Mesenchymal stem cell (in vitro differentiated cells and primary cell): ENCODE results near the gene CRYGN.

Source experiments
- DNase-seq: peaks from one replicate; pipeline ENCODE4 v3.0.0-alpha.2; 2013
- H2AFZ ChIP-seq: one replicate; pipeline ENCODE4 v1.6.1; 2013; ENCODE audit warnings: low read depth, mild to moderate bottlenecking, control low read depth, inconsistent platforms, low read length, moderate library complexity
- H2AK5ac ChIP-seq: 2 replicates; pipeline ENCODE4 v1.6.1; 2013; ENCODE audit warnings: low read length, moderate library complexity, mild to moderate bottlenecking, inconsistent platforms; ENCODE audit not compliant: severe bottlenecking
- H2BK120ac ChIP-seq: one replicate; pipeline ENCODE4 v1.6.1; 2013; ENCODE audit warnings: low read depth, mild to moderate bottlenecking, inconsistent platforms, low read length, moderate library complexity
- H2BK12ac ChIP-seq, 2 experiments: one replicate each; pipeline ENCODE4 v1.6.1; 2013; ENCODE audit warnings: inconsistent platforms in 2 of 2, low read length in 2 of 2, mild to moderate bottlenecking in 2 of 2, moderate library complexity in 2 of 2, control low read depth in 1 of 2
- H2BK15ac ChIP-seq: one replicate; pipeline ENCODE4 v1.6.1; 2013; ENCODE audit warnings: mild to moderate bottlenecking, low read depth, inconsistent platforms; ENCODE audit not compliant: poor library complexity, severe bottlenecking
- H2BK5ac ChIP-seq: 2 replicates; pipeline ENCODE4 v1.6.1; 2013; ENCODE audit warnings: low read depth, mild to moderate bottlenecking, low read length, control low read depth, inconsistent platforms; ENCODE audit not compliant: poor library complexity, severe bottlenecking
- H3K14ac ChIP-seq, 2 experiments: one replicate each; pipeline ENCODE4 v1.6.1; 2013; ENCODE audit warnings: inconsistent platforms in 2 of 2, low read length in 2 of 2, control low read depth in 1 of 2, mild to moderate bottlenecking in 1 of 2, moderate library complexity in 1 of 2
- H3K18ac ChIP-seq, 2 experiments: one replicate each; pipeline ENCODE4 v1.6.1; 2013; ENCODE audit warnings: inconsistent platforms in 2 of 2, low read length in 2 of 2, control low read depth in 1 of 2, low read depth in 1 of 2, mild to moderate bottlenecking in 1 of 2
- H3K23ac ChIP-seq, 2 experiments: one replicate each; pipeline ENCODE4 v1.6.1; 2013; ENCODE audit warnings: inconsistent platforms in 2 of 2, low read length in 2 of 2, mild to moderate bottlenecking in 2 of 2, moderate library complexity in 2 of 2, control low read depth in 1 of 2
- H3K27ac ChIP-seq: 2 replicates; pipeline ENCODE4 v1.5.1; 2013; ENCODE audit warnings: mild to moderate bottlenecking, moderate library complexity, low read length, control low read depth, inconsistent platforms; ENCODE audit not compliant: poor library complexity, severe bottlenecking
- H3K27me3 ChIP-seq, 2 experiments: 2 replicates each; pipeline versions ENCODE4 v1.6.1 to v1.7.0; 2013; ENCODE audit warnings: low read length in 2 of 2, mild to moderate bottlenecking in 2 of 2, moderate library complexity in 2 of 2, control low read depth in 1 of 2, inconsistent platforms in 1 of 2; ENCODE audit not compliant: control insufficient read depth in 1 of 2, insufficient read depth in 1 of 2
- H3K36me3 ChIP-seq, 2 experiments: 2 replicates each; pipeline versions ENCODE4 v1.6.1 to v1.7.0; 2013; ENCODE audit warnings: low read length in 2 of 2, control low read depth in 1 of 2, inconsistent platforms in 1 of 2, low read depth in 1 of 2, mild to moderate bottlenecking in 1 of 2; ENCODE audit not compliant: insufficient read depth in 2 of 2, control insufficient read depth in 1 of 2
- H3K4ac ChIP-seq, 2 experiments: one replicate each; pipeline ENCODE4 v1.6.1; 2013; ENCODE audit warnings: inconsistent platforms in 2 of 2, low read length in 2 of 2, mild to moderate bottlenecking in 2 of 2, moderate library complexity in 2 of 2, control low read depth in 1 of 2, low read depth in 1 of 2
- H3K4me1 ChIP-seq: 2 replicates; pipeline ENCODE4 v1.6.1; 2013; ENCODE audit warnings: low read depth, low read length, control low read depth; ENCODE audit not compliant: control insufficient read depth, insufficient read depth
- H3K4me2 ChIP-seq: 2 replicates; pipeline ENCODE4 v1.6.1; 2013; ENCODE audit warnings: low read length, mild to moderate bottlenecking, inconsistent platforms; ENCODE audit not compliant: poor library complexity, severe bottlenecking
- H3K4me3 ChIP-seq, 2 experiments: 2 replicates each; pipeline versions ENCODE4 v1.5.1 to v1.7.0; 2013; ENCODE audit warnings: low read length in 2 of 2, mild to moderate bottlenecking in 2 of 2, control low read depth in 1 of 2, low read depth in 1 of 2; ENCODE audit not compliant: insufficient read depth in 1 of 2
- H3K79me1 ChIP-seq: replicated peaks from 2 replicates; pipeline ENCODE4 v1.6.1; 2013; ENCODE audit warnings: mild to moderate bottlenecking, control low read depth, low read length, inconsistent platforms; ENCODE audit not compliant: poor library complexity, severe bottlenecking
- H3K9ac ChIP-seq: 2 replicates; pipeline ENCODE4 v1.7.0; 2013; ENCODE audit warnings: mild to moderate bottlenecking, low read length, moderate library complexity
- H3K9me3 ChIP-seq: 2 replicates; pipeline ENCODE4 v1.7.0; 2013; ENCODE audit warnings: mild to moderate bottlenecking, low read length; ENCODE audit not compliant: control insufficient read depth
- H4K8ac ChIP-seq: one replicate; pipeline ENCODE4 v1.6.1; 2013; ENCODE audit warnings: inconsistent platforms, mild to moderate bottlenecking, low read length, moderate library complexity
- H4K91ac ChIP-seq: one replicate; pipeline ENCODE4 v1.6.1; 2013; ENCODE audit warnings: mild to moderate bottlenecking, low read length, inconsistent platforms
- WGBS: methylation state at CpG from one replicate; pipeline ENCODE4 v1.1.7; 2013; ENCODE audit warnings: mixed read lengths; 5-methylcytosine and 5-hydroxymethylcytosine counted together

CRYGN gene

DNA sequence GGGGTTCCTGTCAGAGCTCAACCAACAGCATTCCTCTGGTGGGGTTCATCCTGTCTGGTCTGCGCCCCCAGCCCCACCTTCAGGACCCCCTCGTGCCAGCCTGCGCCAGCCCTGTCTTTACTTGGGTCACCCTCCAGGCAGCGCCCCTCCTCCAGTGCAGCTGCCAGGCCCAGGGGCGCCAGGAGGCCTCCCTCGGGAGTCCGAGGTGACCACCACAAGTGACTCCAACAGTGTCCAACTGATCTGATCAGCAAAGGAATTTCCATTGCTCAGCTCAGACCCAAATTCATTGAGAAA lies 40.7 kb downstream of the CRYGN start:
- Histone ChIP-seq H3K9me3 (no peaks in the 10 kb centered on the region), H3K4me1 (peaks cover 12% of the 10 kb centered on the region), H3K27ac (no peak overlapping the region), H3K18ac (no peak overlapping the region), H4K8ac (no peak overlapping the region), H3K4ac (no peak overlapping the region), H2AFZ (no peak overlapping the region), H2AK5ac (no peak overlapping the region), H2BK12ac (no peak overlapping the region), H2BK15ac (no peak overlapping the region), H3K4me3 (no peak overlapping the region), H2BK5ac (no peak overlapping the region), H3K23ac (no peak overlapping the region), H3K27me3 (peaks cover 8 to 44% of the 10 kb centered on the region in 2 experiments), H2BK120ac (no peak overlapping the region), H3K79me1 (no peaks in the 10 kb centered on the region), H3K9ac (no peak overlapping the region), H4K91ac (no peak overlapping the region), H3K14ac (no peak overlapping the region), H3K4me2 (no peak overlapping the region), H3K36me3 (no peaks in the 10 kb centered on the region)
- DNase-seq, result no peak
- WGBS, result 94% methylated on average over 7 of the region's 7 CpGs

DNA sequence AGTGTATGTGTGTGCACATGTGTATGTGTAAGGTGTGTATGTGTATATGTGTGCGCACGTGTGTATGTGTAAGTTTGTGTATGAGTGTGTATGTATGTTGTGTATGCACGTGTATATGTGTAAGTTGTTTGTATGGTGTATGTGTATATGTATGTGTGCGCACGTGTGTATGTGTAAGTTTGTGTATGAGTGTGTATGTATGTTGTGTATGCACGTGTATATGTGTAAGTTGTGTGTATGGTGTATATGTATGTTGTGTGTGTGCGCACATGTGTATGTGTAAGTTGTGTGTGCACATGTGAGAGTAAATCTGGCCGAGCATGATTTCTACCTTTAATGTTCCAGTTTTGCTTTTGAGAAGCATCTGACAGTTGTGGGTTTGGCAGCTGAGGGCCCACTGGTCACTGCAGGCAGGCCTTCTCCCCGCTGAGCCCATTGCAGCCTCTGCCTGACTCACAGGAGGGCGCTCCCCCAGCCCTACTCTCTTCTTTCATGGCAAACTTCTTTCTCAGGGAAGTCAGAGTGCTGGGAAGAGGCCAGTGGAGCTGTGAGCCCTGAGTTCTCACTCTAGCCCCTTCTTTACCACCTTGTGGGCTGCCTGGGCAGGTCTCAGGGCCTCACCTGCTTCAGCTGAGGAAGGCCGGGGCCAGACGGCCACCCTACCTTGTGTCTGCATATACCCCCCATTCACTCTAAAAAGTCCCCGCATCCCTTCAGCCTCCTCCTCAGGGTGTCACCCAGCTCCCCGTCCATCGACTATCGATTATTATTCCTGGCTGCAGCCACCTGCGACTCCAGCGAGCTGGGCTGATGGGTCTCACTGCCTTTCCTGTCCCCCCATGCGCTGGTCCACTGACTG lies 41.3 kb downstream of the CRYGN start:
- H3K27ac ChIP-seq, result no peak overlapping the region

GRCh38 chr7:151397026-151397425 lies 42.9 kb downstream of the CRYGN start:
- no peak overlapping the region for H2BK12ac ChIP-seq
- peaks cover 16 to 66% of the 10 kb centered on the region in 2 experiments for H3K27me3 ChIP-seq
- no peak for DNase-seq
- WGBS, result 92% methylated on average over 13 of the region's 13 CpGs
- H3K36me3 ChIP-seq, result no peaks in the 10 kb centered on the region
- H3K4me1 ChIP-seq, result peaks cover 3% of the 10 kb centered on the region
- no peak overlapping the region for H3K18ac ChIP-seq
- no peak overlapping the region for H2AK5ac ChIP-seq
- no peak overlapping the region for H2AFZ ChIP-seq
- H3K4me2 ChIP-seq, result no peak overlapping the region
- peak overlapping the region in 1 of 2 experiments; percentile 31 for H3K14ac ChIP-seq
- H3K9ac ChIP-seq, result no peak overlapping the region
- H4K8ac ChIP-seq, result no peak overlapping the region
- H3K4ac ChIP-seq, result no peak overlapping the region
- no peak overlapping the region for H3K4me3 ChIP-seq
- H3K9me3 ChIP-seq, result no peaks in the 10 kb centered on the region
- no peak overlapping the region for H3K23ac ChIP-seq
- H4K91ac ChIP-seq, result no peak overlapping the region
- no peak overlapping the region for H3K27ac ChIP-seq
- no peak overlapping the region for H2BK5ac ChIP-seq
- H3K79me1 ChIP-seq, result no peaks in the 10 kb centered on the region
- H2BK120ac ChIP-seq, result no peak overlapping the region
- H2BK15ac ChIP-seq, result no peak overlapping the region

More for the DNA sequence above, 41.3 kb downstream of the CRYGN start:
- Histone ChIP-seq H3K4me1 (peaks cover 7% of the 10 kb centered on the region), H4K8ac (no peak overlapping the region), H3K36me3 (no peaks in the 10 kb centered on the region), H3K4me3 (no peak overlapping the region), H2BK120ac (no peak overlapping the region), H3K14ac (peak overlapping the region in 1 of 2 experiments; percentile 18), H2AFZ (no peak overlapping the region), H3K23ac (no peak overlapping the region), H2BK15ac (no peak overlapping the region), H3K9me3 (no peaks in the 10 kb centered on the region), H3K79me1 (no peaks in the 10 kb centered on the region), H2BK5ac (no peak overlapping the region), H4K91ac (no peak overlapping the region), H3K9ac (no peak overlapping the region), H2AK5ac (no peak overlapping the region), H3K4me2 (no peak overlapping the region), H3K4ac (no peak overlapping the region), H3K27me3 (peaks cover 12 to 50% of the 10 kb centered on the region in 2 experiments), H2BK12ac (no peak overlapping the region), H3K18ac (no peak overlapping the region)
- WGBS, result 92% methylated on average over 18 of the region's 19 CpGs
- DNase-seq, result no peak

DNA sequence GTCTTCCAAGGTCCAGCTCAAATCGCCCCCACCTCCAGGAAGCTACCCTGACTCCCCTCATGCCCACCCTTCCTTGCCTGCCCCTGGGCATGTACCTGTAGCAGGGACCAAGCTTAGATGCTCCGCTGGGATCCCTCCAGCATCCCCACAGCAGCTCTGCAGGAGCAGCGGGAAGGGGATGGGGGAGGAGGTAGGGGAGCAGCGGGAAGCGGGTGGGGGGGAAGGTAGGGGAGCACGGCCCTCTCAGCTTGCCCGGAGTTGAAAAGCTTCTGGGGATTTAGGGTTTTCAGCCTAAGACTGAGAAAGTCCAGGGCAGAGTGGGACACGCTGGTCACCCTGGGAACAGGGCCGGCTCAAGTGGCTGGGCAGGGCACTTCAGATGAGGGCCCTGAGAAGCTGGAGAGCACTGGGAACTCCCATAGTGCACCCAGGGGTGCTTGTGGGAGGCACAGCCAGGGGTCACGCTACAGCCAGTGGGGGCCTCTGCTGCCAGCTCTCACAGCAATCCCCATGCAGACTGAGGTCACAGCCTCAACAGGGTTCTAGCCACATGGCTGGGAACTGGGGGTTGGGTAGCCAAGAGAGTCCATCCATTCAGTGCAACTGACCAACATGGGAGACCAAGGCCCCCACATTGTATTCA lies 43.5 kb downstream of the CRYGN start:
- no peak overlapping the region for H3K18ac ChIP-seq
- H2AFZ ChIP-seq, result no peak overlapping the region
- peaks cover 17 to 69% of the 10 kb centered on the region in 2 experiments for H3K27me3 ChIP-seq
- H2BK12ac ChIP-seq, result no peak overlapping the region
- H4K91ac ChIP-seq, result no peak overlapping the region
- WGBS, result 90% methylated on average over 10 of the region's 10 CpGs
- H3K14ac ChIP-seq, result no peak overlapping the region
- H3K4ac ChIP-seq, result no peak overlapping the region
- H2BK15ac ChIP-seq, result no peak overlapping the region
- no peak overlapping the region for H2BK5ac ChIP-seq
- no peak overlapping the region for H3K4me2 ChIP-seq
- no peak overlapping the region for H3K4me3 ChIP-seq
- no peak overlapping the region for H2BK120ac ChIP-seq
- H3K27ac ChIP-seq, result no peak overlapping the region
- H3K4me1 ChIP-seq, result peaks cover 3% of the 10 kb centered on the region
- H4K8ac ChIP-seq, result no peak overlapping the region
- H3K36me3 ChIP-seq, result no peaks in the 10 kb centered on the region
- DNase-seq, result no peak
- no peaks in the 10 kb centered on the region for H3K79me1 ChIP-seq
- H3K9me3 ChIP-seq, result no peaks in the 10 kb centered on the region
- H2AK5ac ChIP-seq, result no peak overlapping the region
- H3K9ac ChIP-seq, result no peak overlapping the region
- no peak overlapping the region for H3K23ac ChIP-seq
